Stimulated activated naive CD8-positive, alpha-beta T cell treated with anti-CD3 and anti-CD28 coated beads, Interleukin-15, Interleukin-2, amounts not matched to agents 100 U/mL and 50 U/mL, for 24 hours (primary cell): ENCODE data around the gene ATP9B.
A peak's percentile ranks its signal among the peaks of the same experiment; 100 is the strongest.
"Not testable (repeated sequence)": the region's sequence is repeated elsewhere in the genome, so short reads cannot be mapped to it uniquely, and the experiment has no call there.

Experiments used
- ATAC-seq: fragments of 150-1000 bp; cut with Tn5 transposase; one replicate; pipeline ENCODE4 v1.10.0; 2021
- DNase-seq: peaks from one replicate; pipeline ENCODE4 v3.0.0; 2021

The ATP9B gene

GRCh38 chr18:79241755-79242154, 172.6 kb downstream of the ATP9B start:
- no peak for ATAC-seq
- DNase-seq: no peak

GRCh38 chr18:79242246-79242645, 173.1 kb downstream of the ATP9B start:
- no peak for DNase-seq
- no peak for ATAC-seq

- DNase-seq: no peak
- no peak for ATAC-seq
Observed at GRCh38 chr18:79245517-79246001, 176.4 kb downstream of the ATP9B start.

GRCh38 chr18:79246309-79247108, 177.3 kb downstream of the ATP9B start:
- peak; percentile 79 for DNase-seq
- ATAC-seq: peak; percentile 99

GRCh38 chr18:79248495-79249060, 179.4 kb downstream of the ATP9B start:
- DNase-seq: no peak
- ATAC-seq: no peak

GRCh38 chr18:79250301-79250981, 181.2 kb downstream of the ATP9B start:
- ATAC-seq: no peak
- DNase-seq: no peak

GRCh38 chr18:79251021-79251420, 181.8 kb downstream of the ATP9B start:
- no peak for ATAC-seq
- DNase-seq: no peak

- DNase-seq (no peak), ATAC-seq (no peak)
Observed at GRCh38 chr18:79252904-79253633, 183.9 kb downstream of the ATP9B start.

- no peak for DNase-seq
- no peak for ATAC-seq
Observed at GRCh38 chr18:79257480-79257879, 188.3 kb downstream of the ATP9B start.

- DNase-seq (no peak), ATAC-seq (no peak)
Observed at GRCh38 chr18:79258447-79258846, 189.3 kb downstream of the ATP9B start.

- DNase-seq (no peak), ATAC-seq (no peak)
Observed at GRCh38 chr18:79259218-79259617, 190.0 kb downstream of the ATP9B start.

GRCh38 chr18:79260023-79260422, 190.8 kb downstream of the ATP9B start:
- DNase-seq (no peak), ATAC-seq (no peak)

GRCh38 chr18:79260510-79260909, 191.3 kb downstream of the ATP9B start:
- ATAC-seq (no peak), DNase-seq (no peak)

- not testable (repeated sequence) for ATAC-seq, DNase-seq
Observed at GRCh38 chr18:79265068-79265467, 195.9 kb downstream of the ATP9B start.

- not testable (repeated sequence) for ATAC-seq, DNase-seq
Observed at GRCh38 chr18:79271812-79272211, 202.6 kb downstream of the ATP9B start.

- no peak for ATAC-seq
- DNase-seq: no peak
Observed at GRCh38 chr18:79272916-79273315, 203.7 kb downstream of the ATP9B start.

- ATAC-seq (no peak), DNase-seq (no peak)
Observed at GRCh38 chr18:79274823-79275222, 205.6 kb downstream of the ATP9B start.

- no peak for DNase-seq
Observed at GRCh38 chr18:79275461-79275860, 206.3 kb downstream of the ATP9B start.

GRCh38 chr18:79275992-79276391, 206.8 kb downstream of the ATP9B start:
- ATAC-seq (peak; percentile 59), DNase-seq (no peak)

More at GRCh38 chr18:79275461-79275860, 206.3 kb downstream of the ATP9B start:
- no peak for ATAC-seq

GRCh38 chr18:79278896-79279295, 209.7 kb downstream of the ATP9B start:
- no peak for ATAC-seq

GRCh38 chr18:79283131-79283810, 214.1 kb downstream of the ATP9B start:
- ATAC-seq (no peak), DNase-seq (no peak)

More at GRCh38 chr18:79278896-79279295, 209.7 kb downstream of the ATP9B start:
- DNase-seq: no peak

GRCh38 chr18:79283929-79284328, 214.7 kb downstream of the ATP9B start:
- ATAC-seq: no peak

More at GRCh38 chr18:79283929-79284328, 214.7 kb downstream of the ATP9B start:
- no peak for DNase-seq
